Measurements from ENCODE around the gene AIFM3.

AIFM3 gene

DNA sequence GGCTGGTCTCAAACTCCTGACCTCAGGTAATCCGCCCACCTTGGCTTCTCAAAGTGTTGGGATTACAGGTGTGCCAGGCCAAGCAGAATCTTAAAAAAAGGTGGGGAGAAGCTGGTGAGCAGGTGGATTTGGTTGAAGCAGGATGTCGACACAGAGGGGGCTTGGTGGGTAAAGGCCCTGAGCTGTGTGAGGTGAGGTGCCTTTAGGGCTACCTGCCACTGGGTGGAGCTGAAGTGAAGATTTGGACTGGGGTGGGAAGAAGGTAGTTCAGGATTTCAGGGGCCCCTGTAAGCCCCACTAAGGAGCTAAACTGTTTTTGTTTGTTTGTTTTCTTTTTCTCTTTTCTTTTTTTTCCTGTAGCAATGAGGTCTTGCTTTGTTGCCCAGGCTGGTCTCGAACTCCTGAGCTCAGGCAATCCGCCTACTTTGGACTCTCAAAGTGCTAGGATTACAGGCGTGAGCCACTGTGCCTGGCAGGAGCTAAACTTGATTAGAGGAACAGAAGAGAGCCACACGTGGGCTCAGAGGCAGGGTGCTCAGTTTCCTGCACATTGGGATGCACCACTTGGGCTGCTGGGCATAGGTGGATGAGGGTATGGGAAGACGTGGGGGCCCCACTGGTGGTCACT is 53.9 kb downstream of the AIFM3 start:
- no peak overlapping the region for H3K4me3 ChIP-seq (ENCODE audit: low read depth in 1 of 2, low read length in 2 of 2)
- no peak overlapping the region for H3K27ac ChIP-seq (ENCODE audit: low read depth, low read length)
- H3K4me1 ChIP-seq (ENCODE audit: insufficient read depth, low read length) = no peaks in the 10 kb centered on the region
- no peaks in the 10 kb centered on the region for H3K27me3 ChIP-seq (ENCODE audit: control insufficient read depth in 1 of 2, insufficient read depth in 2 of 2, low read length in 2 of 2)
- no peak overlapping the region for H3K9ac ChIP-seq (ENCODE audit: low read length)
- H3K36me3 ChIP-seq (ENCODE audit: insufficient read depth, low read length) = no peaks in the 10 kb centered on the region
- no peaks in the 10 kb centered on the region for H3K9me3 ChIP-seq (ENCODE audit: low read length)

DNA sequence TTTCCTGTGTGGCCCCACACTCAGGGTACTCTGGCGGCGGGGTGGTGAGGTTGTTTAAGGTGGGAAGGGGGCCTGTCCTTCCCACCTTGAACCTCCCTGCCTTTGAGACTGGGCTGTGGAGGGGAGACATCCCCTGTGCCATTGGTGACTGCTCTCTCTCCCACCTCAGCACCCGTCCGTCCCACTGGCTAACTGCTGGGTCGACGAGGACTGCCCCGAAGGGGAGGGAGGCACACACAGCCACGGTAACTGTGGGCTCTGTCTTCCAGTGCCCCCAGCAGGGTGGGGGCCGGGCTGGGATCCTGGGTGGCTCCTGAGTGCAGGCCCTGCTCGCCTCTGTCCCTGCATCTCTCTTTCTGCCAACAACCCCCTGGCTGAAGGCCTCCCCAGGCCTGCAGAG is 55.5 kb downstream of the AIFM3 start:
- H3K27ac ChIP-seq (ENCODE audit: low read depth, low read length) = no peak overlapping the region
- H3K4me1 ChIP-seq (ENCODE audit: insufficient read depth, low read length) = no peaks in the 10 kb centered on the region
- no peak overlapping the region for H3K9ac ChIP-seq (ENCODE audit: low read length)
- H3K4me3 ChIP-seq (ENCODE audit: low read depth in 1 of 2, low read length in 2 of 2) = no peak overlapping the region
- H3K36me3 ChIP-seq (ENCODE audit: insufficient read depth, low read length) = no peaks in the 10 kb centered on the region
- H3K27me3 ChIP-seq (ENCODE audit: control insufficient read depth in 1 of 2, insufficient read depth in 2 of 2, low read length in 2 of 2) = no peaks in the 10 kb centered on the region
- H3K9me3 ChIP-seq (ENCODE audit: low read length) = no peaks in the 10 kb centered on the region

DNA sequence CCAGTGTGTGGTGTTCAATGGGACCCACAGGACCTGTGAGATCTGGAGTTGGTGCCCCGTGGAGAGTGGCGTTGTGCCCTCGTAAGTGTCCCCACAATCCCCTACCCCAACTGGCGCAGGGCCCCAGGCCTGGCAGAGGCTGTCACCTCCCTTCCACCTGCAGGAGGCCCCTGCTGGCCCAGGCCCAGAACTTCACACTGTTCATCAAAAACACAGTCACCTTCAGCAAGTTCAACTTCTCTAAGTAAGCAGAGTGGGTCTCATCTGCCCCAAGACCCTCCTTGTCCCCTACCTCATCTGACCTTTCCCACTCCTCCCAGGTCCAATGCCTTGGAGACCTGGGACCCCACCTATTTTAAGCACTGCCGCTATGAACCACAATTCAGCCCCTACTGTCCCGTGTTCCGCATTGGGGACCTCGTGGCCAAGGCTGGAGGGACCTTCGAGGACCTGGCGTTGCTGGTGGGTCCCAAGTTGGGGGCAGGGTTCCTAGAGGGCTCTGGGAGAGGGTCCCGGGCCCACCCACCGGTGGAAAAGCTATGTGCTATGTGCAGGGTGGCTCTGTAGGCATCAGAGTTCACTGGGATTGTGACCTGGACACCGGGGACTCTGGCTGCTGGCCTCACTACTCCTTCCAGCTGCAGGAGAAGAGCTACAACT is 56.0 kb downstream of the AIFM3 start:
- Histone ChIP-seq H3K36me3 (ENCODE audit: insufficient read depth, low read length) (no peaks in the 10 kb centered on the region), H3K27ac (ENCODE audit: low read depth, low read length) (no peak overlapping the region), H3K9ac (ENCODE audit: low read length) (no peak overlapping the region), H3K4me3 (ENCODE audit: low read depth in 1 of 2, low read length in 2 of 2) (no peak overlapping the region), H3K4me1 (ENCODE audit: insufficient read depth, low read length) (no peaks in the 10 kb centered on the region), H3K27me3 (ENCODE audit: control insufficient read depth in 1 of 2, insufficient read depth in 2 of 2, low read length in 2 of 2) (peaks cover 0 to under 1% of the 10 kb centered on the region in 2 donors), H3K9me3 (ENCODE audit: low read length) (no peaks in the 10 kb centered on the region)

DNA sequence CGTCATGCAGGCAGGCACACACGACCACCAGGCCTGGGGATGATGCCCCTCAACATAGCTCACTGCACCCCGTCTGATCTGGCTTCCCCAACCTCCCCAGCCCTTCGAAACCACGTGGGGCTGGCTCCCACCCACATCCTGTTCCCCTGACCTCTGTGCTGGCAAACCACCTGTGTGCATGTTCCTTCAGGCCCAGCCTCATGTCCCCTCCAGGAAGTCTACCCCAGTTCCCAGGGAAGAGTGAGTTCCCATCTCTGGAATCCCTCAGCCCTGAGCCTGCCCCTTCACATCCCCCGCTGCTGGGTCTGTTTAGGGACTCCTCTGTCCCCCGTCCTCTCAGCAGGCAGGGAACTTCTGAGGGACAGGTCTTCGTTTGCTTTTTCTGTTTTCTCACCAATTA is 58.2 kb downstream of the AIFM3 start:
- no peaks in the 10 kb centered on the region for H3K4me1 ChIP-seq (ENCODE audit: insufficient read depth, low read length)
- no peak overlapping the region for H3K27ac ChIP-seq (ENCODE audit: low read depth, low read length)
- H3K27me3 ChIP-seq (ENCODE audit: control insufficient read depth in 1 of 2, insufficient read depth in 2 of 2, low read length in 2 of 2) = peaks cover 0 to 10% of the 10 kb centered on the region in 2 donors
- no peaks in the 10 kb centered on the region for H3K36me3 ChIP-seq (ENCODE audit: insufficient read depth, low read length)
- H3K4me3 ChIP-seq (ENCODE audit: low read depth in 1 of 2, low read length in 2 of 2) = no peak overlapping the region
- no peaks in the 10 kb centered on the region for H3K9me3 ChIP-seq (ENCODE audit: low read length)
- no peak overlapping the region for H3K9ac ChIP-seq (ENCODE audit: low read length)

DNA sequence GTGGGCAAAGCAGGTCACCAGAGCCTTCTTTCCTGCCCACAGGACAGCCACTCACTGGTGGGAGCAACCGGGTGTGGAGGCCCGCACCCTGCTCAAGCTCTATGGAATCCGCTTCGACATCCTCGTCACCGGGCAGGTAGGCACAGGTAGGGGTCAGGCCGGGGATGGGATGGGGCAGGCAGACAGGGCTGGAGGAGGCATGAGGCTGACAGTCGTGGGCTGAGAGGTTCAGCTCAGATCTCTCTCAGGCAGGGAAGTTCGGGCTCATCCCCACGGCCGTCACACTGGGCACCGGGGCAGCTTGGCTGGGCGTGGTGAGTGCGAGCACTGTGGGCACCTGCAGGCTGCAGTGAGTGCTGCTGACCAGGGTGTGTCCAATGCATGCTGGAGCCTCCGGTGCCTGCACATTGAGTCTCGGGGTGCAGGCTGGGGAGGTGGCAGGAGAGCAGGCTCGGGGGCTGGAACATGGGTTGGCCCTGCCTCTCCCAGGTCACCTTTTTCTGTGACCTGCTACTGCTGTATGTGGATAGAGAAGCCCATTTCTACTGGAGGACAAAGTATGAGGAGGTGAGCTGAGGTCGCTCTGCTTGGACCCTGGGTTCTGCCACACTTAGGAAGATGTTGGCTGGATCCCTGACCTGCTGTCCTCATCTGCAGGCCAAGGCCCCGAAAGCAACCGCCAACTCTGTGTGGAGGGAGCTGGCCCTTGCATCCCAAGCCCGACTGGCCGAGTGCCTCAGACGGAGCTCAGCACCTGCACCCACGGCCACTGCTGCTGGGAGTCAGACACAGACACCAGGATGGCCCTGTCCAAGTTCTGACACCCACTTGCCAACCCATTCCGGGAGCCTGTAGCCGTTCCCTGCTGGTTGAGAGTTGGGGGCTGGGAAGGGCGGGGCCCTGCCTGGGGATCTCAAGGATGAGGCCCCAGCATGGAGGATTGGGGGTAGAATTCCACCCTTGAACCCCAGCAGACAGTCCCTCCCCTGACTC is 59.0 kb downstream of the AIFM3 start:
- Histone ChIP-seq H3K36me3 (ENCODE audit: insufficient read depth, low read length) (no peaks in the 10 kb centered on the region), H3K9me3 (ENCODE audit: low read length) (no peaks in the 10 kb centered on the region), H3K4me3 (ENCODE audit: low read depth in 1 of 2, low read length in 2 of 2) (no peak overlapping the region), H3K27me3 (ENCODE audit: control insufficient read depth in 1 of 2, insufficient read depth in 2 of 2, low read length in 2 of 2) (peaks cover 5 to 18% of the 10 kb centered on the region in 2 donors), H3K9ac (ENCODE audit: low read length) (no peak overlapping the region), H3K27ac (ENCODE audit: low read depth, low read length) (no peak overlapping the region), H3K4me1 (ENCODE audit: insufficient read depth, low read length) (no peaks in the 10 kb centered on the region)

DNA sequence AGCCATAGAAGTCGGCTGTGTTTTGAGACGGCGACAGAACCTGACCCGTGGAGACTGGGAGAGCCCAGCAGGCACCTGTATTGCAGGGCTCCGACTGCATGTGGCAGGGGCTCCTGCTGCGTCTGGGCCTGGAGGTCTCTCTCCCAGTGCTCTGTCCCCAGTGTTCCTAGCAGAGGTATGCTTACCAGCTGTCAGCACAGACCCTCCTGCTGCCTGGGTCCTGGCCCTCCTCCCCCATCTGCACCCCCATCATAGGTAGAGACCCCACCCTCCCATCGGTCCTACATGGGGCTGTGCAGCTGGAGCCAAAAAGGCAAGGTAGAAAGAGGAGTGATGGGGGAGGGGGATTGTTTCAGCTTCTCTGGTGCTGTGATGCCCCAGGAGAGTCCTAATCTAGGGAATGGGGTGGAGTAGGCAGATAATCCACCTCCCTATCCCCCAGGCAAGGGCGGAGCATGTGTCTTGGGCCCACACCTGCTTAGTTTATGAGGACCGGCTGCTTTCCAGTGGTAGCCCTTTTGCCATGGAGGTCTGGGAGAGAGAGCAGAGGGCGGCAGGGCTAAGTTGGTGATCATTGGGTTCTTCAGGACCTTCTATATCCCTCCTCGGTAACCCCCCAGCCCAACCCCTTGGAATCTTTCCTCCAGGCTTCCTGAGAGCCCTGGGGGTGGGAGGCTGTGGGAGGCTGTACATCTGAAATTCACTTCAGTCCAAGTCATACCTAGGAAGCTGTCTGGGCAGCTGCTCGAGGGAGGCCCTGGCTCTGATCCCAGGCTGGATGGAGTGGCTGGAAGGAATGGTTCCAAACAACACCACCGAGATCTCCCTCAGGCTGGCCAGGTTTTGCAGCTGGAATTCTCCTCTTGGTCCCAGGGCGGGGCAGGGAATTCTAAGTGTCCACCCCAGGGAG is 60.0 kb downstream of the AIFM3 start:
- Histone ChIP-seq H3K9me3 (ENCODE audit: low read length) (no peaks in the 10 kb centered on the region), H3K4me3 (ENCODE audit: low read depth in 1 of 2, low read length in 2 of 2) (no peak overlapping the region), H3K36me3 (ENCODE audit: insufficient read depth, low read length) (no peaks in the 10 kb centered on the region), H3K27ac (ENCODE audit: low read depth, low read length) (no peak overlapping the region), H3K27me3 (ENCODE audit: control insufficient read depth in 1 of 2, insufficient read depth in 2 of 2, low read length in 2 of 2) (peaks cover 5 to 28% of the 10 kb centered on the region in 2 donors), H3K4me1 (ENCODE audit: insufficient read depth, low read length) (no peaks in the 10 kb centered on the region), H3K9ac (ENCODE audit: low read length) (no peak overlapping the region)

DNA sequence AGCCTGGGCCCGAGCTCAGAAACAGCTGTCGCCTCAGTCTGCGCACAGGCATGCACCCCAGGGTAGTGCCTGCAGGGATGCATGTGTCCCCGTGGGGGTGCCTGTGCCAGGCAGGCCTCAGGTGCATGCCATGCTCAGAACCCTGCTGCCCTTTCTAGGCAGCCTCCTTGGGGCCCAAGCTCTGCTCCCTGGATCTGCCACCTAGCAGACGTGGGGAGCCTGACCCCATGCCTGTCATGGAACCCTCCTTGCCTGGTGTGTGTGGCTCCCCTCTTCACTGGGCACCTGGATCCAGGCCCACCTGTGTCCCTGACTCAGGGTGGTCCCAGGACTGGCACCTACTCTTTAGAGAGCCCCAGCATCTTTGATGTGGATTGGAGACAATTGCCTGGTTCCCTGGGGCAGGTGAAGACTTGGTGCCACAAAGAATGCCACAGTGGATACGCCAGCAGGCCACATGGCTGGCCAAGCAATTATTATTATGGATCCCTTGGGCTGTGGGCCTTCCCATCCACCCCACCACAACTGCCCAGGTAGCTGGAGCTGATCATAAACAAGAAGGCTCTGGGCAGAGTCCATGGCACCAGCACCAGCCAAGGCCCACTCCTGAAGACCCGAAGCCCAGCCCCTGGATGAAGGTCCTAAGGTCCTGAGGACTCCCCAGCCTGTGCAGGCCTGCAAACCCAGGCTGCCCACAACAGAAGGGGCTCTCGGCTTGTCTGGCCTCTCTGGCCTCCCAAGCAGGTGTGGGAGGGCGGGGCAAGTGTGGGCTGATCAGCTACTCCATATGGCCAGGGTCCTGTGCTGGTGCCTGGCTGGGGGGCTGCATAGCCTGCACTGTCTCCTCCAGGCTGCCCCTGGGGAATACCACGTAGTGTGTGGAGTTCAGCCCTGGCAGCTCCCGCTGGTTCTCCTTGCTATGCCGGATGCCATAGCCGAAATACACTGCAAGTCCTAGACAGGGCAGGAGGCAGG is 61.5 kb downstream of the AIFM3 start:
- no peaks in the 10 kb centered on the region for H3K9me3 ChIP-seq (ENCODE audit: low read length)
- peaks cover 5 to 38% of the 10 kb centered on the region in 2 donors for H3K27me3 ChIP-seq (ENCODE audit: control insufficient read depth in 1 of 2, insufficient read depth in 2 of 2, low read length in 2 of 2)

DNA sequence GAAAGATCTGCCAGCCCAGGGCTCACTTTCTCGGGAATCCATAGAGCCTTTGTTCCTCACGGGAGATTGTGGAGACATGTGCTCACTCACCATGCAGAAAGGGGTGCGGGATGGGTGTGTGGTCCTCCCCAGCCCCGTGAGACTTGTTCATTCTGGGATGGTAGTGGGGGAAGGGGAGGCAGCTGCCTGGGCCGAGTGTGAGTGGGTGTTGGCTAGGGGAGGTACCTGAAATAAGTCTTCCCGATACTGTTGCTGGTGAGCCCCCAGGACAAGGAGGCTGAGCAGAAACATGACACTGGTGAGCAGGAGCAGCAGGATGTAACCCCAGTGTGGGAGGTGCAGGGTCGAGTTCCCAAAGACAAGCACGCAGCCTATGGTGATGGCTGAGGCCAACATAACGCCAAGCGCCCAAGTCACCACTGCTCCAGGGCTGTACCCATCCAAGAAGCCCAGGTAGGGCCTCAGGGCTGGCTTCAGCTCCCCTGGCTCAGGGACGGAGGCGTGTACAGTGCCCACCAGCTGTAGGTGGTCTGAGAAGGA is 62.5 kb downstream of the AIFM3 start:
- no peaks in the 10 kb centered on the region for H3K9me3 ChIP-seq (ENCODE audit: low read length)
- no peaks in the 10 kb centered on the region for H3K4me1 ChIP-seq (ENCODE audit: insufficient read depth, low read length)
- no peak overlapping the region for H3K9ac ChIP-seq (ENCODE audit: low read length)
- H3K27me3 ChIP-seq (ENCODE audit: control insufficient read depth in 1 of 2, insufficient read depth in 2 of 2, low read length in 2 of 2) = peaks cover 5 to 38% of the 10 kb centered on the region in 2 donors
- H3K36me3 ChIP-seq (ENCODE audit: insufficient read depth, low read length) = no peaks in the 10 kb centered on the region
- no peak overlapping the region for H3K27ac ChIP-seq (ENCODE audit: low read depth, low read length)
- H3K4me3 ChIP-seq (ENCODE audit: low read depth in 1 of 2, low read length in 2 of 2) = no peak overlapping the region

More for the DNA sequence above, 61.5 kb downstream of the AIFM3 start:
- Histone ChIP-seq H3K27ac (ENCODE audit: low read depth, low read length) (no peak overlapping the region), H3K4me3 (ENCODE audit: low read depth in 1 of 2, low read length in 2 of 2) (no peak overlapping the region), H3K4me1 (ENCODE audit: insufficient read depth, low read length) (no peaks in the 10 kb centered on the region), H3K9ac (ENCODE audit: low read length) (no peak overlapping the region), H3K36me3 (ENCODE audit: insufficient read depth, low read length) (no peaks in the 10 kb centered on the region)

DNA sequence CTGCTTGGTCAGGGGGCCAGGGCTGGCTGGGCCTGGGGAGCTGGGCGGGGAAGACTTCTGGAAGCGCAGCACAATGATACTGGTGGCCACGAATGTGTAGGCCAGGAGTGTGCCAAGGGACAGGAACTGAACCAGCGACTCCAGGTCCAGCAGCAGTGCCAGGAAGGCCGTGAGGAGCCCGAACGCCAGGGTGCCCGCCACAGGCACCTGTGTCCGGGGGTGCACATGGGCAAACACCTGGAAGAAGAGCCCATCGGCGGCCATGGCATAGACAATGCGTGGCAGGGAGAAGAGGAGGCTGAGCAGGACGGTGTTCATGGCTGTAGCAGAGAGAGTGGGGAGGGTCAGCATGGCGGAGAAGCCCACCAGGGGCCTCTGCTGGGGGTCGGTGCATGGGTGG is 63.0 kb downstream of the AIFM3 start:
- Histone ChIP-seq H3K9ac (ENCODE audit: low read length) (no peak overlapping the region), H3K4me1 (ENCODE audit: insufficient read depth, low read length) (no peaks in the 10 kb centered on the region), H3K9me3 (ENCODE audit: low read length) (no peaks in the 10 kb centered on the region), H3K4me3 (ENCODE audit: low read depth in 1 of 2, low read length in 2 of 2) (no peak overlapping the region), H3K36me3 (ENCODE audit: insufficient read depth, low read length) (no peaks in the 10 kb centered on the region), H3K27ac (ENCODE audit: low read depth, low read length) (no peak overlapping the region), H3K27me3 (ENCODE audit: control insufficient read depth in 1 of 2, insufficient read depth in 2 of 2, low read length in 2 of 2) (peaks cover 5 to 38% of the 10 kb centered on the region in 2 donors)
